Liver (tissue), 3 donors: ENCODE measurements around the gene KCNG1.

ENCODE experiments used
- ATF3 ChIP-seq: IDR thresholded peaks from 2 replicates; pipeline ENCODE4 v1.6.1; 2016; ENCODE audit warnings: antibody characterized with exemption
- CTCF ChIP-seq: fragments of 150-350 bp; IDR thresholded peaks from 2 replicates; pipeline ENCODE4 v1.5.1; 2017; ENCODE audit warnings: improper control_type of control experiment, low read depth, low read length; ENCODE audit not compliant: missing input control
- FOXA2 ChIP-seq: IDR thresholded peaks from 2 replicates; pipeline ENCODE4 v1.6.1; 2016; ENCODE audit warnings: antibody characterized with exemption
- GABPA ChIP-seq, 2 donors: IDR thresholded peaks in 1 of 2; conservative IDR thresholded peaks in 1 of 2; 2 replicates each; pipeline ENCODE4 v1.6.1; 2016; ENCODE audit warnings: antibody characterized with exemption in 2 of 2, mild to moderate bottlenecking in 1 of 2, moderate library complexity in 1 of 2
- HNF4A ChIP-seq, 2 donors: conservative IDR thresholded peaks; 2 replicates each; pipeline ENCODE4 v1.6.1; 2016; ENCODE audit warnings: antibody characterized with exemption in 2 of 2, mild to moderate bottlenecking in 2 of 2
- JUND ChIP-seq, 2 donors: IDR thresholded peaks; 2 replicates each; pipeline ENCODE4 v1.6.1; 2016; ENCODE audit warnings: antibody characterized with exemption in 2 of 2
- MAX ChIP-seq: IDR thresholded peaks from 2 replicates; pipeline ENCODE4 v1.6.1; 2016; ENCODE audit warnings: antibody characterized with exemption
- NR2F2 ChIP-seq: IDR thresholded peaks from 2 replicates; pipeline ENCODE4 v1.6.1; 2016; ENCODE audit warnings: antibody characterized with exemption
- RAD21 ChIP-seq, 2 donors: IDR thresholded peaks; 2 replicates each; pipeline ENCODE4 v1.6.1; 2016; ENCODE audit warnings: antibody characterized with exemption in 2 of 2, mild to moderate bottlenecking in 2 of 2
- REST ChIP-seq: IDR thresholded peaks from 2 replicates; pipeline ENCODE4 v1.6.1; 2016; ENCODE audit warnings: antibody characterized with exemption, mild to moderate bottlenecking
- SP1 ChIP-seq: IDR thresholded peaks from 2 replicates; pipeline ENCODE4 v1.6.1; 2018; ENCODE audit warnings: antibody characterized with exemption, mild to moderate bottlenecking
- TAF1 ChIP-seq: conservative IDR thresholded peaks from 2 replicates; pipeline ENCODE4 v1.6.1; 2016; ENCODE audit warnings: antibody characterized with exemption, mild to moderate bottlenecking
- YY1 ChIP-seq: IDR thresholded peaks from 2 replicates; pipeline ENCODE4 v1.6.1; 2016; ENCODE audit warnings: antibody characterized with exemption, mild to moderate bottlenecking
- ZBTB33 ChIP-seq: IDR thresholded peaks from 2 replicates; pipeline ENCODE4 v1.6.1; 2016; ENCODE audit warnings: antibody characterized with exemption
- donor health status: healthy.
- donor health status: healthy.

- TF ChIP-seq CTCF (no peak), RAD21 (IDR thresholded peaks at IDR 0.05) (no peak), MAX (no peak), SP1 (no peak), ATF3 (no peak), HNF4A (conservative IDR thresholded peaks at IDR 0.05) (no peak), GABPA (IDR thresholded peaks at IDR 0.05 in 1 of 2, conservative IDR thresholded peaks at IDR 0.05 in 1 of 2) (no peak), TAF1 (no peak), JUND (IDR thresholded peaks at IDR 0.05) (no peak), REST (no peak), FOXA2 (no peak), YY1 (no peak), NR2F2 (no peak), ZBTB33 (no peak)
These were observed 23.6 kb downstream of the KCNG1 start for GRCh38 chr20:50999355-50999754.
